Astrocyte of the cerebellum (primary cell): ENCODE data around the gene AMFR.
A peak's percentile ranks its signal among the peaks of the same experiment; 100 is the strongest.

Experiments
- DNase-seq: peaks from one replicate; pipeline ENCODE4 v3.0.0-alpha.2; 2011; ENCODE audit warnings: low read depth
- H3K4me3 ChIP-seq: 2 replicates; pipeline ENCODE4 v1.5.1; 2011; ENCODE audit warnings: mild to moderate bottlenecking, low read depth, low read length, moderate library complexity
- in situ Hi-C: cut with HindIII; loops from 2 replicates; pipeline ENCODE4 v1.10.0; 2017; ENCODE audit warnings: low sequenced_read_pairs
- TF ChIP-seq, protein P1 (sequence below): IDR thresholded peaks from 2 replicates; pipeline ENCODE4 v1.5.1; 2012; ENCODE audit warnings: low read length, low read depth, moderate library complexity, mild to moderate bottlenecking; ENCODE audit errors: missing control alignments

AMFR gene

DNA sequence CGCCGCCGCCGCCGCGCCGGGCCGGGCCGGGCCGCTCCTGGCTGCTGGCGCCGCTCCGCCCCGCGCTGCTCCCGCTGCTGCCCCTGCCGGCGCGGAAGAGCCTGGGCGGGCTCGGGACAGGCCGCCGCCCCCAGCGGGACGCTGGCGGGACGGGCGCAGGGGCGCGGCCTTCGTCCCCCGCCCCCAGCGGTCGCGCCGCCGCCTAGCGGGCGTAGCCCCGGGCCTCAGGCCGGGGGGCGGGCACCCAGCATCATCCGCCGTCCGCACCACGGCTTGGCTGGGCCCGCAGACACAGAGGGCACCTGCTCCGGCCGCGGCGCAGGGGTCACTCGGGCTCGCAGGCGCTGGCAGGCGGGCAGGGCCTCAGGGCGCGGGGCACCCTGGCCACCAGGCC lies at the start of gene AMFR:
Gene AMFR (minus strand): TSS at position 107 of the 394 bp plus-strand sequence. CDS start 218 bp downstream, outside the sequence.
- peak within 1 kb of the TSS; percentile 49 for H3K4me3 ChIP-seq
- TF ChIP-seq, protein P1, sequence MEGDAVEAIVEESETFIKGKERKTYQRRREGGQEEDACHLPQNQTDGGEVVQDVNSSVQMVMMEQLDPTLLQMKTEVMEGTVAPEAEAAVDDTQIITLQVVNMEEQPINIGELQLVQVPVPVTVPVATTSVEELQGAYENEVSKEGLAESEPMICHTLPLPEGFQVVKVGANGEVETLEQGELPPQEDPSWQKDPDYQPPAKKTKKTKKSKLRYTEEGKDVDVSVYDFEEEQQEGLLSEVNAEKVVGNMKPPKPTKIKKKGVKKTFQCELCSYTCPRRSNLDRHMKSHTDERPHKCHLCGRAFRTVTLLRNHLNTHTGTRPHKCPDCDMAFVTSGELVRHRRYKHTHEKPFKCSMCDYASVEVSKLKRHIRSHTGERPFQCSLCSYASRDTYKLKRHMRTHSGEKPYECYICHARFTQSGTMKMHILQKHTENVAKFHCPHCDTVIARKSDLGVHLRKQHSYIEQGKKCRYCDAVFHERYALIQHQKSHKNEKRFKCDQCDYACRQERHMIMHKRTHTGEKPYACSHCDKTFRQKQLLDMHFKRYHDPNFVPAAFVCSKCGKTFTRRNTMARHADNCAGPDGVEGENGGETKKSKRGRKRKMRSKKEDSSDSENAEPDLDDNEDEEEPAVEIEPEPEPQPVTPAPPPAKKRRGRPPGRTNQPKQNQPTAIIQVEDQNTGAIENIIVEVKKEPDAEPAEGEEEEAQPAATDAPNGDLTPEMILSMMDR: peak; percentile 19
- in situ Hi-C loops: no loop called here
- peak; percentile 18 for DNase-seq

DNA sequence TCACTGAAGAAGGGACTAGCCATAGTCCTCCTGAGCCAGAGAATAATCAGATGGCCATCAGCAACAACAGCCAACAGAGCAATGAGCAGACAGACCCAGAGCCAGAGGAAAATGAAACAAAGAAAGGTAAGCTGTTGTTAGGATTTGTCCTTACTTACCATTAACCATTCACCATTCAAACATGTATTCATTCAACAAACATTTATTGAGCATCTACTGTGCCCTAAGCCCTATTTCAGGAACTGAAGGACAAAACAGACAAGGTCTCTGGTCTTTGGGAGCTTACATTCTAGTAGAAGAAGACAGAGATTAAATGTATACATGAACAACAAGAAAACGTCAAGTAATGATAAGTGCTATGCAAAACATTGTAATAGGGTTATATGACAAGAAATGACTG lies 45.3 kb upstream of the AMFR start:
- no peak for DNase-seq
- H3K4me3 ChIP-seq: no peak overlapping the region
- TF ChIP-seq, protein P1: no peak
- in situ Hi-C loops: no loop called here

DNA sequence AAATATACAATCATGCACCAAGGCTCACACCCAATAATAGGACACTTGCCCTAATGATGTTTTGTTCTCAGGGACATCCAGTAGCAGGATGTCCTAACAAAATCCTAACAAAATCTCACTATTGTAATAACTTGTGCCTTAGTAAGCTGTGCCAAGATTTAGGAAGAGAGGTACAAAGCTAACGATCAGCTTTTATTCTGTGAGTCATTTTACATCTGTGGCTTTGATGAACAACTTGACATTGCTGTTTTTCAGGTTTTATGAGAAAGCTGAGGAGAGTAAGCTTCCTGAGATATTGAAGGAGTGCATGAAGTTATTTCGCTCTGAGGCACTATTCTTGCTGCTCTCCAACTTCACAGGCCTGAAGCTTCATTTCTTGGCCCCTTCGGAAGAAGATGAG lies 44.9 kb upstream of the AMFR start:
- TF ChIP-seq, protein P1: no peak
- DNase-seq: no peak
- in situ Hi-C loops: no loop called here
- H3K4me3 ChIP-seq: no peak overlapping the region

DNA sequence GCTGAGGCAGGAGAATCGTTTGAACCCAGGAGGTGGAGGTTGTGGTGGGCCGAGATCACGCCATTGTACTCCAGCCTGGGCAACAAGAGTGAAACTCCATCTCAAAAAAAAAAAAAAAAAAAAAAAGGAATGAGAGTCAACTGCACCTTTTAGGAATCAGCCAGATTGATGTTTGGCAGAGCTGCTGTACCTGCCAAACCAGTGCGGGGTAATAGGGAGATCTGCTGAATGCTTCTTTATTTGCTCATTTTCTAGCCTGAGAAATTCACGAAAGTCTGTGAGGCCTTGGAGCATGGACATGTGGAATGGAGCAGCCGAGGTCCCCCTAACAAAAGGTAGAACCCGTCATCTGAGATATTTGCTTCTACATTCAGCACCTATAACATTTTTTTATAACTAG lies 44.4 kb upstream of the AMFR start:
- TF ChIP-seq, protein P1: no peak
- H3K4me3 ChIP-seq: no peak overlapping the region
- DNase-seq: no peak
- in situ Hi-C loops: no loop called here

GRCh38 chr16:56468800-56469199 lies 43.5 kb upstream of the AMFR start:
- no peak for DNase-seq
- H3K4me3 ChIP-seq: no peak overlapping the region
- in situ Hi-C loops: no loop called here
- TF ChIP-seq, protein P1: no peak

- in situ Hi-C loops: no loop called here
- H3K4me3 ChIP-seq: no peak overlapping the region
- DNase-seq: no peak
- TF ChIP-seq, protein P1: no peak
Observed at GRCh38 chr16:56466344-56466743, 41.0 kb upstream of the AMFR start.

DNA sequence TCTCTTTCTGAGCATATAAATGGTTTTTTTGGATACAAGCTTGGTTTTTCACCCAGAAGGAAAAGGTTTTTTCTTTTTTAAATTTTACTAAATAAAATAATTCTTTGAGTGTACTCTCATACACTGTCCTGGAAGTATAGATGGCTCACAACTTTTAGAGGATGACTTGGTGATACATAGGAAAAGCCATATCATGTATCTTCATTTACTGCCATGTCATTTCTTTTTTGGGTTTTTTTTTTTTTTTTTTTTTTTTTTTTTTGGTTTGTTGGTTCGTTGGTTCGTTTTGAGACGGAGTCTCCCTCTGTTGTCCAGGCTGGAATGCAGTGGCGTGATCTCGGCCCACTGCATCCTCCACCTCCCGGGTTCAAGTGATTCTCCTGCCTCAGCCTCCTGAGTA lies 37.8 kb upstream of the AMFR start:
- in situ Hi-C loops: no loop called here
- TF ChIP-seq, protein P1: no peak
- no peak overlapping the region for H3K4me3 ChIP-seq
- no peak for DNase-seq
